Parietal lobe (tissue), 1 donor: Measurements from ENCODE around the gene PLCE1. TPM values are rescaled to one million over a fixed set of nuclear protein-coding genes. Genes with fewer than 3 reads are reported as not detected.

Experiments used
- total RNA-seq: library from RNA; depleted of rRNA; stranded (reverse); fragments of >200 nt; gene quantifications from one replicate; pipeline ENCODE4 v1.2.3, GENCODE V29; 2014

Gene PLCE1
- total RNA-seq, result 18.2 TPM

DNA sequence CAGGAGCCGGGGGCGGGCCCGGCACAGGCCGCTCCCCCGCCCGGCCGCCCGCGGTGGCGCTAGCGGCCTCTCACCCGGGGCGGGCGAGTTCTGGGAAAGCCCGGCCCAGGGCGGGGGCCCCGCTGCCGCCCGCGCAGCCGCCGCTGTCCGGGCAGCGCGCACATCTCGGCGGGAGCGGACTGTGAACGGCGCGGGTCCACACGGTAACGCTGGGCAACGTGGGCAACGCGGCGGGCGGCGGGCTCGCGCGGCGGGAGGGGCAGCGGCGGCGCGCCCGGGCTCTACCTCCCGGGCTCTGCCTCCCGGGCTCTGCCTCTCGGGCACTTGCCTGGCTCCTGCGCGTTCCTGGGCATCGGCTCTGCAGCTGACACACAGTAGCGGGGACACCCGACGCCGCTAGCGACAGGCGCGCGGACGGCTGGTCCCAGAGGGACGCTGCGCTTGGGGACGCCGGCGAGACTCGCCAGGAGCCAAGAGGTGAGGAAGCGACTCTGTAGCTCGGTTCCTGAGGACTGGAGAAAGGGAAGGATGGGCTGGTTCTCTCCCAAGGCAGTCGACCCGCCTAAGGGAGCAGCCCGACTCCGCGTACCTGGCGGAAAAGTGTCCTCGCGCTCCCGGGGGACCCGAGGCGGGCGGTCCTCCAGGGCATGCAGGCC, at the start of gene PLCE1:
Gene PLCE1, plus strand, starts transcription at position 150 of the 656 bp plus-strand sequence. CDS start 37,116 bp downstream, outside the sequence.

Other genes starting within 250 kb of the PLCE1 start
- gene LGI1, start 236.0 kb upstream of the PLCE1 start, total RNA-seq, result 60.7 TPM
- 11.6 TPM for gene SLC35G1, start 100.0 kb upstream of the PLCE1 start, total RNA-seq